Prostate gland (tissue), 2 donors: Measurements from ENCODE around the gene CD320.

Source experiments
- CTCF ChIP-seq, 4 experiments: fragments of 200-600 bp in 2 of 4; fragments of 450-650 bp in 2 of 4; sonication (generic) in 2 of 4; IDR thresholded peaks; 1 replicate in 3 of 4; 2 replicates in 1 of 4; pipeline ENCODE4 v1.5.1; 2016 to 2019; ENCODE audit warnings: antibody characterized with exemption in 4 of 4, mild to moderate bottlenecking in 2 of 4, moderate library complexity in 2 of 4
- POLR2A ChIP-seq: fragments of 450-650 bp; IDR thresholded peaks from one replicate; pipeline ENCODE4 v1.6.1; 2016; ENCODE audit warnings: antibody characterized with exemption, mild to moderate bottlenecking
- POLR2AphosphoS5 ChIP-seq: sonication (generic); formaldehyde crosslinking; IDR thresholded peaks from one replicate; pipeline ENCODE4 v1.6.1; 2017; ENCODE audit warnings: antibody characterized with exemption

- TF ChIP-seq POLR2A (no peak), CTCF (IDR thresholded peaks at IDR 0.05) (no peak), POLR2AphosphoS5 (no peak)
Measured at GRCh38 chr19:8302357-8302691, 5.8 kb downstream of the CD320 start.
